Frontal cortex (tissue), 4 donors: Measurements from ENCODE around the gene KCNQ2. TPM values are rescaled to one million over a fixed set of nuclear protein-coding genes. Genes with fewer than 3 reads are reported as not detected.
A peak's percentile ranks its signal among the peaks of the same experiment; 100 is the strongest.

Experiments
- DNase-seq, 2 donors: peaks; one replicate each; pipeline ENCODE4 v3.0.0; 2012; ENCODE audit warnings: low spot score in 2 of 2
- FAIRE-seq: peaks from 2 replicates; lab custom pipeline; 2012; peaks lifted over from hg19 to GRCh38; lab: Jason Lieb, UNC
- total RNA-seq: library from RNA; depleted of rRNA; stranded (reverse); fragments of >200 nt; gene quantifications from one replicate; pipeline ENCODE4 v1.2.3, GENCODE V29; 2014
- donor health status: control.
- donor health status: control.
- donor health status: control.

The KCNQ2 gene
- total RNA-seq, 1 donor from 2014 or later = 159 TPM

GRCh38 chr20:63475209-63475608, 2.8 kb upstream of the KCNQ2 start:
- FAIRE-seq (no peak), DNase-seq (no peak)

- no peak for FAIRE-seq
- DNase-seq = no peak
Observed at GRCh38 chr20:63473555-63474449, 1.3 kb upstream of the KCNQ2 start.

DNA sequence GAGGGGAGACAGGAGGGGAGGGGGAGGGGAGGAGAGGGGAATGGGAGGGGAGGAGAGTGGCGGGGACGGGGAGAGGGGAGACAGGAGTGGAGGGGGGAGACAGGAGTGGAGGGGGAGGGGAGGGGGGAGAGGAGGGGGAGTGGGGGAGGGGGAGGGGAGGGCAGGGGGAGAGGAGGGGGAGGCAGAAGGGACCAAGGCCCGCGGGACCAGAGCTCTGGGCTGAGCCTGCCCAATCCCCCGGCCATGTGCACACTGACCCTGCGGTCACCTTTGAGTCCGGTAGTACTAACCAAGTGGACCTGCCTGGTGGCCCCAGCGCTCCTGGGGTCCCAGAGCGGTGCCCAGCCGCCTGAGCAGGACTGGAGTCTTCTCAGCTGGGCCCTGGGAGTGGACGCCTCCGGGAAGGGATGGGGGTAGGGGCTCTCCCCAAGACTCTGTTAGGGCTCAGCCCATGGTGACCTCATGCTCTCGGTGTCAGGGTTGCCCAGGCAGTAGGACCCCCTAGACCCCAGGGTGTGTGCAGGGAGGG, 471 bp upstream of the KCNQ2 start:
- FAIRE-seq (no peak), DNase-seq (no peak)

GRCh38 chr20:63471717-63471980, 806 bp downstream of the KCNQ2 start:
- FAIRE-seq (no peak), DNase-seq (no peak)

DNA sequence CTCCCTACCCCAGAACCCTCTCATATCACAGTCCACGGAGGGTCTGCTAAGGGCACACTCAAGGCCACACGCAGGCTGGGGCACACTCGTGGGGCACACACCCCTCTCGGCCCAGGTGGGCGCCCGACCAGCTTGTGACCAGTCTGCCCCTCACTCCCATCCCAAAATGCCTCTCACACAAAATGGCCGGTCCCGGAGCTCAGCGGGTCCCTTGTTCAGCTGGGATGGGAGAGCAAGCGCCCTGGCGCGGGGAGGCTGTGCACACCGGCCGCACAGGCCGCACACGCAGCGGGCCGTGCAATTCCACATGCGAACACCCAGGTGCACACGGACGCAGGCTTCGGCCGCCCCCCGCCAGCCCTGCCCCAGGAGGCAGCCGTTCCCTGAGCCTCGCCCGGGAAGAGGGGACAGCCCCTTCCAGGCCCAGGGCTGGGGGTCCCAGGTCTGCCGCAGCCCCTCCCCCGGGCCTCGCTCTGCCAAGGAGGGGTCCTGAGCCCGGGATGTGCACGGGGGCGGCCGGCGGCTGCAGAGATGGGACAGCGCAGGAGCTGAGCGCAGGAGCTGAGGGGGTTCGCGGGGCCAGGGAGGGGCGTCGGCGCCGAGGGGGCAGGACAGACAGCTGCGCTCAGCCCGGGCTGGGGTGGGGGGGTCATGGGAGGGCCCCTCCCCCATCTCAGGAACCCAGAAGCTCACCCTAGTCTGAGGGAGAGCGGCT, 1.3 kb downstream of the KCNQ2 start:
- no peak for DNase-seq
- FAIRE-seq = no peak

- DNase-seq (no peak), FAIRE-seq (no peak)
Observed at GRCh38 chr20:63470410-63470809, 2.0 kb downstream of the KCNQ2 start.

GRCh38 chr20:63469713-63470101, 2.7 kb downstream of the KCNQ2 start:
- no peak for FAIRE-seq
- no peak for DNase-seq

DNA sequence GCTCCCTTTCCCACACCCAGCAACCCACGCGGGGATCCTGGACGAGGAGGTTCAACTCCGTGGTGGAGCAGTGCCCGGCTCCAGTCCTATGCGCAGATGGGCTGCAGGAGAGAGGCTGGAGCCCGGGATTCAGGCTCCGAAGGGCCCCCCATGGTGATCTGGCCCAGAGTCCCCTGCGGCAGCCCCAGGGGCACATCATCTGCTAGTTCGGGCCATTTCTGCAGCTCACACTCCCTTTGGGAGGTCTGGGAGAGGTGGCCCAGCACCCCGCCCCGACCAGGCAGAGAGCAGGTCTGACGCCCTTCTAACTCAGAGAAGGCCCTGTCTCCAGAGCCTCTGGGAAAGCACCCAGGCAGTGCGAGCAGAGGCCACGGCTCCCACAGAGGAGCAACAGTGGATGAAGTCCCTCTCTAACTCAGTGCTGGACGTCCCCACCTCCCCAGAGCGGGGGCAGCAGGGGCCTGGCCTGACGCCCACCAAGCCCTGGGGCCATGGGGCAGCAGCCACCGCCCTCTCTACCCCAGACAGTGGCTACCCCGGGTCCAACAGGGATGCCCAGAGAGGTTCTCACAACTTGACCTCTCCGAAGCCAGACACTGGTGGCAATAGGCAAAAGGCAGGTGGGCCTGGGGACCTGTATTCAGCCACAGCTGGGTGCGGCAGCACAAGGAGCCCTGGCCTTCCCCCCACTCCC, 3.3 kb downstream of the KCNQ2 start:
- FAIRE-seq (no peak), DNase-seq (no peak)

GRCh38 chr20:63468421-63468820, 4.0 kb downstream of the KCNQ2 start:
- DNase-seq (no peak), FAIRE-seq (no peak)

- FAIRE-seq = no peak
Observed at GRCh38 chr20:63467294-63468083, 5.0 kb downstream of the KCNQ2 start.

DNA sequence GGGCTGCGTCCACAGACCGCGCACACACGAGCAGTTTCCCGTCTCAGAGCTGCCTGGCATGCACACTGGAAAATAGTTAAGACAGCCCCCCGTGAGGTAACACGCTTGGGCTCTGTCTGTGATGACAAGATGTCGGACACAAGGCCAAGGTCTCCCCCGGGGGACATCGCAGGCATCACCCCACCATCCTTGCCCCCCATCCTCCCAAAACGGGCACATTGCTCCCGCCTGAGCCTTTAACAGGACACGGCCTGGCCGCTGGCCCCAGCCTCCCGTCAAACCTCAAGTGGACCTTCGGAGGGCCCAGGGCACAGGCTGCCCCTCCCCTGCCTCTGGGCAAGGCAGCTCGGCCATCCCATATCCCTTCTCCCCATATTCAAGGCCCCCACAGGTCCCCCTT, 5.6 kb downstream of the KCNQ2 start:
- FAIRE-seq (no peak), DNase-seq (no peak)

More at GRCh38 chr20:63467294-63468083, 5.0 kb downstream of the KCNQ2 start:
- DNase-seq = no peak

GRCh38 chr20:63466250-63466825, 6.1 kb downstream of the KCNQ2 start:
- FAIRE-seq = no peak
- DNase-seq = no peak

DNA sequence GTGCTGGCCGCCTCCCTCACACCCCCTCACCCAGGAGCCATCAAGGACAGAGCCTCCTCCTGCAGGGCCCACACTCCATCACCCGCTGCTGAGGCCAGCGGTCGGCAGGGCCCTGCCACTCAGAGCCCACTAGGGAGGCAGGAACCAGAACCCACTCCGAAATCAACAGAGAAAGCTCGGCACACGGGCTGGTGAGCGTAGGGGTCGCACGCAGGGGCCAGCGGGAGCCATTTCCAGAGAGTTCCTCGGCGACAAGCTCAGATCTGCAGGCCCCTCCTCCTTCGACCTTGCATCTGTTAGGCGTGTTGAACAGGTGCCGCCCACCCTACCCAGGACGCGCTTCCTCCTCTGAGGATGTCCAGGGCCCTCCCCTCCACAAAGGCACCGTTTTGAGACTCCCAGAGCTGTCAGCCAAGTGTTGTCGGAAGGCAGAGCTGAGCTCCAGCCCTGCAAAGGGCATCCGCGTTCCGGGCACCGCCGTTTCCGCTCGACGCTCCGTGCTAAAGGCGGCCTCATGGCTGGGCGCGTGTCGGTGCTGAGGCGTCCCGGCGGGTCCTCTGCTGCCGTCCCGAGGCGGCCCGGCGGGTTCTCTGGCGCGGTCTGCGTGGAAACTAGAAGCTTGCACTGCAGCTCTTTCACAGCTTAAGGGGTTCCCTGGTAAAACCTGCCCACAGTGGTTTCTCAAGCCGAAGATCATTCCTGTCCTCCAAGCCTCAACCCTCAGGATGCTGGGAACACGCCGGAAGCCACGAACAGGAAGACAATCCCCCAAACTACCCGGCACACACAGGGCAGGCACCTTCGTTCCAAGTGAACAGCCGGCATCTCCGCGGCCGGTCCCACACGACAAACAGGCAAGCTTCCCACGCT, 6.8 kb downstream of the KCNQ2 start:
- no peak for FAIRE-seq
- DNase-seq = no peak

DNA sequence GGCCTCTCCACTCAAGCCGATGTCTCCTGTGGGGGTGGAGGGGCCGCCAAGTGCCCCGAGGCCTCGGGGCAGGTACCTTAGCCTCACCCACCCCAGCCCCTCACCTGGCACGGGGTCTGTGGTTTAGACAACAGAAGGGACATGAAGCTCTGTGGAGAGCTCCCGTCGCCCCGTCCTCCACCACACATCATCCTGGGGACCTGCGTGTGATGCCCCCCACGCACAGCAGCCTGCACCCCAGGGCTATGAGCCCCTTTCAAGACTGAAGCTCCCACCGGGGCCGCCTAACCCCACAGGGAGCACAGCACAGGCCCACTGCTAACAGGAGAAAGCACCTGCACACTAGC, 8.2 kb downstream of the KCNQ2 start:
- DNase-seq (no peak), FAIRE-seq (no peak)

DNA sequence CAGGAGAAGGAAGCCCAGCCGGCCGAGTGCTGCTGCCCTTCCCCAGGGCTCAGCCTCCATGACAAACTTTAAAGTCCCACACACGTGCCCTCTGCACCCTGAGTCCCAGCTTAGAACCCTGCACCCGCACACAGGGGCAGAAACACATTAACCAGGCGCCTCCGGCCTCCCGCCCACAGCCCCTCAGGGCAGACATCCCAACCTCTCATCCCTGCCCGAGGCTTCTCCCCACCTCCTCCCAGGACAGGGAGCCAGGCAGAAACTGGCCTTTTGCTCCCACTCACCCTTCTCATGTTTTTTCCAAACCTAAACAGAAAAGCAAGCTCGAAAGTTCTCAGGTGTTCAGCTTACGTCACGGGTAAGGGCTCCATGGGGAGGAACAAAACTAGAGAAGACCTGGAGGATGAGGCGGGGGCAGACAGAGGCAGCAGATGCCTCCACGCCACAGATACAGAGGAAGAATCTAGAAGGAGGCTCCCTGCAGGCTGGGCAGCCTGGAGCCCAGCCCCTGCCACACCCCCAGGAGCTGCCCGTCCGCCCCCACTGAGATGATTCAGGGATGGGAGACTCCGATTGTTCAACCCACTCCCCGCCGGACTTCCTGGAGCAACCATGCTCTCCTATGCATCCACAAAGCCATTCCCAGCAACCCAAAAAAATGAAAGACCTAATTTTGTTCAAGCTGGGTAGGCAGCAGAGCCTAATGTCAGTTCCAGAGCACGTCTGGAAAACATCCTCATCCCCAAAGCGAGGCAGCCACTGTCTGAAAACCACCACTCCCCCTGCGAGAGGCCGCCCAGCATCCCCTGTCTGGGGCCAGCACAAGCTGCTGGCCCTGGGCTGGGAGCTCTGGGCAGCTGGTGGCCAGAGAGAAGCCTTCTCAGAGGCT, 8.8 kb downstream of the KCNQ2 start:
- FAIRE-seq (no peak), DNase-seq (peak in 1 of 2 donors; percentile 58)

- no peak for DNase-seq
- no peak for FAIRE-seq
Observed at GRCh38 chr20:63462244-63462643, 10.2 kb downstream of the KCNQ2 start.

- DNase-seq = no peak
- FAIRE-seq = no peak
Observed at GRCh38 chr20:63461104-63461763, 11.2 kb downstream of the KCNQ2 start.
